SU-DHL-6 (cell line): ENCODE measurements around the gene FKRP.

Experiments
- EZH2phosphoT487 ChIP-seq: fragments of 200-600 bp; sonication (generic), shearing (Covaris generic); conservative IDR thresholded peaks from 2 replicates; pipeline ENCODE4 v1.6.1; 2018; ENCODE audit warnings: mild to moderate bottlenecking, antibody characterized with exemption, low read length, moderate library complexity, mixed read lengths
- TF ChIP-seq, protein P1 (sequence below): fragments of 200-600 bp; sonication (generic); IDR thresholded peaks from one replicate; pipeline ENCODE4 v1.5.1; 2017; ENCODE audit warnings: antibody characterized with exemption, mild to moderate bottlenecking, low read length, moderate library complexity; ENCODE audit not compliant: insufficient read depth, poor library complexity, severe bottlenecking

DNA sequence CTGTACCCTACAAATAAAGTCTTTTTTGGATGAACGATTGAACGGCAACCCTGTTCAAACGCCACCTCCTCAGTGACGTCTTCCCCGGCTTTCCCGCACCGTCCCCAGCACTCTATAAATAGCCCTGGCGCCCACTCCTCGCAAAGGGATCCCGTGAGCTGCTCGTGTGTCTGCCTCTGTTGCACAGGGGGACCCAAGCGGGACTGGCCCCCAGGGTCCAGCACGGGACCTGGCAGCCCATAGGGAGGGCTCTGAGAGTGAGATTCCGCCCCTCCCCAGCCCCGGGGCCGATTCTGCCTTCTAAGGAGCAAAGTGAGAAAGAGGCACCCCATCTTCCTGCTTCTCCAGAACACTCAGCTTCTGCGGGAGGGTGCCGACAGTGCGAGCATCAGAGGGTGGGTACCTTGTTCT, 8.1 kb upstream of the FKRP start:
- TF ChIP-seq, protein P1, sequence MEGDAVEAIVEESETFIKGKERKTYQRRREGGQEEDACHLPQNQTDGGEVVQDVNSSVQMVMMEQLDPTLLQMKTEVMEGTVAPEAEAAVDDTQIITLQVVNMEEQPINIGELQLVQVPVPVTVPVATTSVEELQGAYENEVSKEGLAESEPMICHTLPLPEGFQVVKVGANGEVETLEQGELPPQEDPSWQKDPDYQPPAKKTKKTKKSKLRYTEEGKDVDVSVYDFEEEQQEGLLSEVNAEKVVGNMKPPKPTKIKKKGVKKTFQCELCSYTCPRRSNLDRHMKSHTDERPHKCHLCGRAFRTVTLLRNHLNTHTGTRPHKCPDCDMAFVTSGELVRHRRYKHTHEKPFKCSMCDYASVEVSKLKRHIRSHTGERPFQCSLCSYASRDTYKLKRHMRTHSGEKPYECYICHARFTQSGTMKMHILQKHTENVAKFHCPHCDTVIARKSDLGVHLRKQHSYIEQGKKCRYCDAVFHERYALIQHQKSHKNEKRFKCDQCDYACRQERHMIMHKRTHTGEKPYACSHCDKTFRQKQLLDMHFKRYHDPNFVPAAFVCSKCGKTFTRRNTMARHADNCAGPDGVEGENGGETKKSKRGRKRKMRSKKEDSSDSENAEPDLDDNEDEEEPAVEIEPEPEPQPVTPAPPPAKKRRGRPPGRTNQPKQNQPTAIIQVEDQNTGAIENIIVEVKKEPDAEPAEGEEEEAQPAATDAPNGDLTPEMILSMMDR, result no peak
- no peak for TF ChIP-seq EZH2phosphoT487
